Measurements from ENCODE around the gene CCNA2.

The CCNA2 gene

GRCh38 chr4:121814756-121815155 lies 8.9 kb downstream of the CCNA2 start:
- no peak for DNase-seq (ENCODE audit: extremely low spot score)
- no peak for TF ChIP-seq CTCF (IDR thresholded peaks at IDR 0.05; ENCODE audit: control extremely low read depth, extremely low read depth, low read depth, missing control alignments)
- ChIA-PET POLR2A (no interaction called here), CTCF (no interaction called here)

GRCh38 chr4:121811122-121811521 lies 12.6 kb downstream of the CCNA2 start:
- DNase-seq (ENCODE audit: extremely low spot score), result no peak
- no peak for TF ChIP-seq CTCF (IDR thresholded peaks at IDR 0.05; ENCODE audit: control extremely low read depth, extremely low read depth, low read depth, missing control alignments)
- POLR2A ChIA-PET, result no interaction called here
- CTCF ChIA-PET, result interaction anchor here (1.7 to 2.4 kb wide), 2 partner anchors 10 to 13 kb away, joined by 5 to 9 read pairs; partner anchors contain the start of gene CCNA2

GRCh38 chr4:121806411-121806810 lies 17.3 kb downstream of the CCNA2 start:
- no peak for DNase-seq (ENCODE audit: extremely low spot score)
- POLR2A ChIA-PET, result no interaction called here
- TF ChIP-seq CTCF (IDR thresholded peaks at IDR 0.05; ENCODE audit: control extremely low read depth, extremely low read depth, low read depth, missing control alignments), result no peak
- CTCF ChIA-PET, result no interaction called here

GRCh38 chr4:121801715-121802075 lies 22.0 kb downstream of the CCNA2 start:
- POLR2A ChIA-PET, result no interaction called here
- no peak for DNase-seq (ENCODE audit: extremely low spot score)
- no peak for TF ChIP-seq CTCF (IDR thresholded peaks at IDR 0.05; ENCODE audit: control extremely low read depth, extremely low read depth, low read depth, missing control alignments)
- CTCF ChIA-PET, result no interaction called here

GRCh38 chr4:121800961-121801714 lies 22.5 kb downstream of the CCNA2 start, which contains the start of gene EXOSC9:
Gene EXOSC9 (plus strand): TSS chr4:121801323. CDS start chr4:121801425, 102 bp downstream.
- POLR2A ChIA-PET, result no interaction called here
- CTCF ChIA-PET, result interaction anchor here (0.6 to 0.7 kb wide), 2 partner anchors 14 to 43 kb away, joined by 3 read pairs; no protein-coding TSS in a partner anchor
- no peak for TF ChIP-seq CTCF (IDR thresholded peaks at IDR 0.05; ENCODE audit: control extremely low read depth, extremely low read depth, low read depth, missing control alignments)
- peak; percentile 86 for DNase-seq (ENCODE audit: extremely low spot score)

GRCh38 chr4:121800638-121800960 lies 23.1 kb downstream of the CCNA2 start:
- ChIA-PET POLR2A (no interaction called here), CTCF (interaction anchor here (0.6 to 0.7 kb wide), 2 partner anchors 13 to 44 kb away, joined by 3 read pairs; no protein-coding TSS in a partner anchor)
- DNase-seq (ENCODE audit: extremely low spot score), result no peak
- TF ChIP-seq CTCF (IDR thresholded peaks at IDR 0.05; ENCODE audit: control extremely low read depth, extremely low read depth, low read depth, missing control alignments), result no peak

Data from GM10248 (cell line).